ENCODE data around the gene EREG.

The EREG gene

GRCh38 chr4:74437866-74438265, 72.9 kb downstream of the EREG start:
- DNase-seq (ENCODE audit: insufficient read length, low spot score) (no peak), FAIRE-seq (no peak)
- TF ChIP-seq POLR2A (IDR thresholded peaks at IDR 0.05; ENCODE audit: low read depth, low read length), result no peak

All from H54 (cell line).